ENCODE measurements around the gene HAND1.

- TF ChIP-seq, protein P1, sequence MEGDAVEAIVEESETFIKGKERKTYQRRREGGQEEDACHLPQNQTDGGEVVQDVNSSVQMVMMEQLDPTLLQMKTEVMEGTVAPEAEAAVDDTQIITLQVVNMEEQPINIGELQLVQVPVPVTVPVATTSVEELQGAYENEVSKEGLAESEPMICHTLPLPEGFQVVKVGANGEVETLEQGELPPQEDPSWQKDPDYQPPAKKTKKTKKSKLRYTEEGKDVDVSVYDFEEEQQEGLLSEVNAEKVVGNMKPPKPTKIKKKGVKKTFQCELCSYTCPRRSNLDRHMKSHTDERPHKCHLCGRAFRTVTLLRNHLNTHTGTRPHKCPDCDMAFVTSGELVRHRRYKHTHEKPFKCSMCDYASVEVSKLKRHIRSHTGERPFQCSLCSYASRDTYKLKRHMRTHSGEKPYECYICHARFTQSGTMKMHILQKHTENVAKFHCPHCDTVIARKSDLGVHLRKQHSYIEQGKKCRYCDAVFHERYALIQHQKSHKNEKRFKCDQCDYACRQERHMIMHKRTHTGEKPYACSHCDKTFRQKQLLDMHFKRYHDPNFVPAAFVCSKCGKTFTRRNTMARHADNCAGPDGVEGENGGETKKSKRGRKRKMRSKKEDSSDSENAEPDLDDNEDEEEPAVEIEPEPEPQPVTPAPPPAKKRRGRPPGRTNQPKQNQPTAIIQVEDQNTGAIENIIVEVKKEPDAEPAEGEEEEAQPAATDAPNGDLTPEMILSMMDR (IDR thresholded peaks at IDR 0.05): no peak
- no peak for TF ChIP-seq POLR2A (IDR thresholded peaks at IDR 0.05)
- no peak for TF ChIP-seq EP300 (IDR thresholded peaks at IDR 0.05)
- TF ChIP-seq POLR2AphosphoS5 (IDR thresholded peaks at IDR 0.05): no peak
Measured at GRCh38 chr5:154503698-154504039, 25.6 kb upstream of the HAND1 start.
